Measurements from ENCODE around the gene SLC13A5. TPM values are rescaled to one million over a fixed set of nuclear protein-coding genes. Genes with fewer than 3 reads are reported as not detected.

The SLC13A5 gene
- total and polyA plus RNA-seq, 10 of the 15 experiments (the other 5 are each of a cell fraction or from before 2014, with no cell fraction given) = 0.23 TPM; not detected in 9

GRCh38 chr17:6701719-6702118 lies 11.4 kb downstream of the SLC13A5 start:
- Histone ChIP-seq H3K9me3 (replicated peaks; ENCODE audit: control insufficient read depth, insufficient read depth, low read length) (no peaks in the 10 kb centered on the region), H3K79me2 (ENCODE audit: control insufficient read depth, insufficient read depth, low read length) (no peaks in the 10 kb centered on the region), H3K4me3 (no peak overlapping the region), H3K9ac (ENCODE audit: control insufficient read depth, insufficient read depth, low read length) (no peak overlapping the region), H3K4me1 (ENCODE audit: control insufficient read depth, insufficient read depth, low read length) (no peaks in the 10 kb centered on the region), H3K36me3 (ENCODE audit: control insufficient read depth in 2 of 2, insufficient read depth in 2 of 2, low read length in 1 of 2) (no peaks in the 10 kb centered on the region), H3K27ac (ENCODE audit: control insufficient read depth, insufficient read depth) (no peak overlapping the region), H4K20me1 (ENCODE audit: control insufficient read depth, insufficient read depth) (no peaks in the 10 kb centered on the region), H2AFZ (ENCODE audit: control insufficient read depth, low read depth, low read length) (no peak overlapping the region), H3K27me3 (replicated peaks in 1 of 2; ENCODE audit: control insufficient read depth in 2 of 2, insufficient read depth in 2 of 2, low read length in 1 of 2) (peaks cover 0 to 1% of the 10 kb centered on the region in 2 experiments; a peak in 3 of 4 replicates), H3K4me2 (ENCODE audit: control insufficient read depth, insufficient read depth) (no peak overlapping the region)
- BruUV-seq (replicated peaks) = no TSS peak
- intact Hi-C loops (cut with micrococcal nuclease; ENCODE audit: unreplicated experiment) (no loop called here), in situ Hi-C loops (cut with MboI) (no loop called here)
- TF ChIP-seq ZNF622 (IDR thresholded peaks at IDR 0.05) (no peak), IRF3 (IDR thresholded peaks at IDR 0.05) (no peak), KLF5 (IDR thresholded peaks at IDR 0.05; ENCODE audit: partially characterized antibody) (no peak), MEF2B (IDR thresholded peaks at IDR 0.05; ENCODE audit: partially characterized antibody, poor library complexity, severe bottlenecking) (no peak), PAX8 (IDR thresholded peaks at IDR 0.05) (no peak), CREB1 (IDR thresholded peaks at IDR 0.05; ENCODE audit: low read depth) (no peak), YBX1 (IDR thresholded peaks at IDR 0.05) (no peak), PKNOX1 (IDR thresholded peaks at IDR 0.05) (no peak), CBX3 (IDR thresholded peaks at IDR 0.05; ENCODE audit: borderline replicate concordance, low read depth) (no peak), IKZF1 (conservative IDR thresholded peaks at IDR 0.05) (no peak), HDGF (IDR thresholded peaks at IDR 0.05) (no peak), CTCF (IDR thresholded peaks at IDR 0.05 in 2 of 3, conservative IDR thresholded peaks at IDR 0.05 in 1 of 3; ENCODE audit: control insufficient read depth in 2 of 3, extremely low read depth in 1 of 3, insufficient read depth in 1 of 3, low read depth in 3 of 3, low read length in 3 of 3) (peak in 2 of 3 experiments; percentile 35 to 36; a peak in 4 of 6 replicates), RAD21 (IDR thresholded peaks at IDR 0.05; ENCODE audit: insufficient read depth, low read depth, low read length) (peak; percentile 32)
- ChIA-PET CTCF (interaction anchor here (1.0 to 2.1 kb wide), 3 partner anchors 32 to 228 kb away, joined by 3 to 9 read pairs (median 6); no protein-coding TSS in a partner anchor), RAD21 (ENCODE audit: unreplicated experiment) (no interaction called here), POLR2A (no interaction called here), SMC1A (ENCODE audit: uncharacterized antibody, unreplicated experiment) (interaction anchor here (1.7 kb wide), 1 partner anchor 10 kb away, joined by 3 read pairs; no protein-coding TSS in a partner anchor)
- peak; percentile 61; the same call in 2 of the 3 replicates for ATAC-seq
- WGBS (ENCODE audit: insufficient coverage, insufficient replicate concordance, low lambda C conversion rate, missing lambda C conversion rate) = 14% methylated on average over 11 of the region's 11 CpGs
- FAIRE-seq = no peak
- DNase-seq (ENCODE audit: low read depth, low spot score) = no peak
